SK-N-SH (cell line): ENCODE measurements around the gene ZNF334. TPM values are rescaled to one million over a fixed set of nuclear protein-coding genes. Genes with fewer than 3 reads are reported as not detected.

Source experiments
- CTCF ChIA-PET: fragments of 300-600, 350-600 bp; formaldehyde crosslinking; extraction: SDS; loops from one replicate; lab custom pipeline; 2021; lab: Yijun Ruan, JAX
- POLR2A ChIA-PET: fragments of 350-600 bp; sonication (Branson Sonifier 250); formaldehyde crosslinking; extraction: SDS; loops from one replicate; lab custom pipeline; 2020; ENCODE audit warnings: antibody characterized with exemption, inconsistent platforms; lab: Yijun Ruan, JAX
- DNase-seq: peaks from one replicate; pipeline ENCODE4 v3.0.0; 2012
- H2AFZ ChIP-seq: fragments of 200-600 bp; sonication (generic); 2 replicates; pipeline ENCODE4 v1.8.1; 2016; ENCODE audit warnings: antibody characterized with exemption, mild to moderate bottlenecking, low read depth
- H3F3A ChIP-seq: fragments of 200-600 bp; sonication (generic); replicated peaks from 2 replicates; pipeline ENCODE3; 2016; ENCODE audit warnings: antibody characterized with exemption, mild to moderate bottlenecking; ENCODE audit not compliant: insufficient read depth
- H3K27ac ChIP-seq, 2 experiments: fragments of 200-500 bp in 1 of 2; fragments of 200-600 bp in 1 of 2; sonication (Bioruptor generic) in 1 of 2; sonication (generic), shearing (Covaris generic) in 1 of 2; 2 replicates each; pipeline versions ENCODE4 v1.5.1 to v1.6.1; 2014 to 2016; ENCODE audit warnings: low read depth in 2 of 2, inconsistent platforms in 1 of 2, low read length in 1 of 2, mild to moderate bottlenecking in 1 of 2, mixed read lengths in 1 of 2
- H3K27me3 ChIP-seq: fragments of 200-600 bp; sonication (generic), shearing (Covaris generic); 2 replicates; pipeline ENCODE4 v1.6.1; 2016; ENCODE audit warnings: mixed run types; ENCODE audit not compliant: insufficient read depth
- H3K36me3 ChIP-seq, 2 experiments: fragments of 200-500 bp in 1 of 2; fragments of 200-600 bp in 1 of 2; sonication (Bioruptor generic) in 1 of 2; sonication (generic) in 1 of 2; replicated peaks in 1 of 2; 2 replicates each; pipeline versions ENCODE3 to v1.5.1; 2014 to 2016; ENCODE audit warnings: low read length in 1 of 2, mild to moderate bottlenecking in 1 of 2; ENCODE audit not compliant: insufficient read depth in 2 of 2, control insufficient read depth in 1 of 2
- H3K4me1 ChIP-seq, 2 experiments: fragments of 200-500 bp in 1 of 2; fragments of 200-600 bp in 1 of 2; sonication (Bioruptor generic) in 1 of 2; sonication (generic), shearing (Covaris generic) in 1 of 2; 2 replicates each; pipeline versions ENCODE4 v1.5.1 to v1.6.1; 2014 to 2016; ENCODE audit warnings: low read depth in 1 of 2, low read length in 1 of 2, mixed run types in 1 of 2; ENCODE audit not compliant: insufficient read depth in 2 of 2, control insufficient read depth in 1 of 2
- H3K4me2 ChIP-seq: fragments of 200-600 bp; sonication (generic), shearing (Covaris generic); 2 replicates; pipeline ENCODE4 v1.6.1; 2017; ENCODE audit warnings: mixed run types
- H3K4me3 ChIP-seq, 2 experiments: fragments of 200-500 bp in 1 of 2; fragments of 200-600 bp in 1 of 2; sonication (Bioruptor generic) in 1 of 2; sonication (generic), shearing (Covaris generic) in 1 of 2; 2 replicates each; pipeline versions ENCODE4 v1.5.1 to v1.8.1; 2014 to 2016; ENCODE audit warnings: low read depth in 2 of 2, inconsistent platforms in 1 of 2, low read length in 1 of 2, mild to moderate bottlenecking in 1 of 2, mixed read lengths in 1 of 2, moderate library complexity in 1 of 2
- H3K79me2 ChIP-seq: fragments of 200-600 bp; sonication (generic); 2 replicates; pipeline ENCODE4 v1.8.1; 2017; ENCODE audit warnings: mild to moderate bottlenecking; ENCODE audit not compliant: insufficient read depth
- H3K9ac ChIP-seq: fragments of 200-600 bp; sonication (generic); 2 replicates; pipeline ENCODE4 v1.6.1; 2017; ENCODE audit warnings: mixed run types
- H3K9me2 ChIP-seq: fragments of 200-600 bp; sonication (generic); 2 replicates; pipeline ENCODE4 v1.6.1; 2017; ENCODE audit warnings: mixed run types
- H3K9me3 ChIP-seq: fragments of 200-600 bp; sonication (generic); 2 replicates; pipeline ENCODE4 v1.6.1; 2017; ENCODE audit warnings: mixed run types, mild to moderate bottlenecking, moderate library complexity
- H4K20me1 ChIP-seq: fragments of 200-600 bp; sonication (generic); 2 replicates; pipeline ENCODE4 v1.6.1; 2017; ENCODE audit warnings: mild to moderate bottlenecking, mixed run types; ENCODE audit not compliant: insufficient read depth
- EP300 ChIP-seq, 2 experiments: IDR thresholded peaks; 2 replicates each; pipeline versions ENCODE4 v1.4.0 to v1.6.1; 2012; ENCODE audit warnings: borderline replicate concordance in 1 of 2, low read depth in 1 of 2, low read length in 1 of 2
- FOSL2 ChIP-seq: IDR thresholded peaks from 2 replicates; pipeline ENCODE4 v1.4.0; 2012; ENCODE audit warnings: low read depth, mild to moderate bottlenecking, moderate library complexity, borderline replicate concordance
- FOXJ3 ChIP-seq: sonication (generic); formaldehyde crosslinking; IDR thresholded peaks from 2 replicates; pipeline ENCODE4 v1.5.1; 2020; ENCODE audit warnings: mild to moderate bottlenecking, missing genetic modification reagents
- FOXM1 ChIP-seq: IDR thresholded peaks from 2 replicates; pipeline ENCODE4 v1.4.0; 2012; ENCODE audit warnings: low read depth, mild to moderate bottlenecking
- GABPA ChIP-seq: IDR thresholded peaks from 2 replicates; pipeline ENCODE4 v1.4.0; 2012; ENCODE audit warnings: low read depth, mild to moderate bottlenecking
- GATA2 ChIP-seq: sonication (generic); formaldehyde crosslinking; IDR thresholded peaks from 2 replicates; pipeline ENCODE4 v1.5.0; 2020; ENCODE audit warnings: mild to moderate bottlenecking, missing genetic modification reagents
- MEF2A ChIP-seq: IDR thresholded peaks from 2 replicates; pipeline ENCODE4 v1.4.0; 2012; ENCODE audit warnings: low read depth, borderline replicate concordance
- MXI1 ChIP-seq: IDR thresholded peaks from 2 replicates; pipeline ENCODE4 v1.6.1; 2012; ENCODE audit warnings: mild to moderate bottlenecking, low read depth, low read length, improper control_type of control experiment
- RCOR1 ChIP-seq: fragments of 150-350 bp; IDR thresholded peaks from 2 replicates; pipeline ENCODE4 v1.6.1; 2017; ENCODE audit warnings: antibody characterized with exemption, low read length
- RFX5 ChIP-seq: IDR thresholded peaks from 2 replicates; pipeline ENCODE4 v1.6.1; 2012; ENCODE audit warnings: mild to moderate bottlenecking, improper control_type of control experiment, low read length
- RXRA ChIP-seq: IDR thresholded peaks from 2 replicates; pipeline ENCODE4 v1.4.0; 2012; ENCODE audit warnings: low read depth, mild to moderate bottlenecking, borderline replicate concordance
- TAF1 ChIP-seq: IDR thresholded peaks from 2 replicates; pipeline ENCODE4 v1.6.1; 2012; ENCODE audit warnings: low read depth, mild to moderate bottlenecking, low read length, moderate library complexity, borderline replicate concordance
- TCF12 ChIP-seq: IDR thresholded peaks from 2 replicates; pipeline ENCODE4 v1.4.0; 2012
- TEAD4 ChIP-seq: IDR thresholded peaks from 2 replicates; pipeline ENCODE4 v1.4.0; 2012; ENCODE audit warnings: mild to moderate bottlenecking, borderline replicate concordance; ENCODE audit not compliant: insufficient read depth
- WGBS: methylation state at CpG from one replicate; pipeline ENCODE4 v1.1.6; 2017; ENCODE audit warnings: low lambda C conversion rate; 5-methylcytosine and 5-hydroxymethylcytosine counted together
- polyA plus RNA-seq, 3 experiments: library from polyadenylated mRNA; depleted of rRNA; stranded (reverse); fragments of >200 nt; gene quantifications; 2 replicates each; pipeline ENCODE4 v1.2.3, GENCODE V29; 2012
- TF ChIP-seq, protein P1 (sequence below): IDR thresholded peaks from 2 replicates; pipeline ENCODE4 v1.4.0; 2012; ENCODE audit warnings: low read depth, borderline replicate concordance
- TF ChIP-seq, protein P2 (sequence below): IDR thresholded peaks from 2 replicates; pipeline ENCODE4; 2012
- TF ChIP-seq, protein P3 (sequence below): fragments of 200-600 bp; sonication (generic); IDR thresholded peaks from 2 replicates; pipeline ENCODE4 v1.6.1; 2017; ENCODE audit warnings: antibody characterized with exemption, mild to moderate bottlenecking, moderate library complexity
- TF ChIP-seq, protein P4 (sequence below): IDR thresholded peaks from 2 replicates; pipeline ENCODE4 v1.4.0; 2012; ENCODE audit warnings: low read depth
- TF ChIP-seq, protein P5 (sequence below): IDR thresholded peaks from 2 replicates; pipeline ENCODE4 v1.4.0; 2012; ENCODE audit warnings: low read depth, borderline replicate concordance

Gene ZNF334
- polyA plus RNA-seq, 1 of the 3 experiments (the other 2 are of a cell fraction) = 4.5 TPM

DNA sequence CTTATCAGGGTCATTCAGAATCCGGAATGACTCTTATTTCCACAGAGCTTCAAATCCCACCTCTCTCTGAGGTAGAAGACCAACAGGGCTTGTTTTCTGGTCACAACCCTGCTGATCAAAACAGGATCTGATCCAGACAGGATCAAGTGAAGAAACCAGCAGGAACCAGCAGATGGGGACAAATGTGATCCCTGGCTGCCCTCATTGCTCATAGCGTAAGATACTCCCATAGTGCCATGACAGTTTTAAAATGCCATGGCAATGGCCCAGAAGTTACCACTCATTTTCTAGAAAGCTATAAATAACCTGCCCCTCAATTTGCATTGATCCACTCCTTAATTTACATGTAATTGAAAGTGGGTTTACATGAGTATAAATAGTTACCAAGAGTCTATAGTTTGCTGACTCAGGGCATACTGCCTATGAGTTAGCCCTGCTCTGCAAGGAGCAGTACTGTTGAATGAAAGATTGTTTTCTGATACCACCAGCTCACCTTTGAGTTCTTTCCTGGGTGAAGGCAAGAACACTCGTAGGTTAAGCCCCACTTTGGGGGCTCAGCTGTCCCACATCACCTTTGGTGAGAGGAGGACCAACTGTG lies 6.2 kb upstream of the ZNF334 start:
- no peaks in the 10 kb centered on the region for H3K79me2 ChIP-seq
- ChIA-PET CTCF (interaction anchor here (0.9 to 10.0 kb wide), 5 partner anchors 40 to 624 kb away, joined by 3 to 116 read pairs (median 5); partner anchors contain the start of gene TP53RK), POLR2A (no interaction called here)
- TF ChIP-seq, protein P1, sequence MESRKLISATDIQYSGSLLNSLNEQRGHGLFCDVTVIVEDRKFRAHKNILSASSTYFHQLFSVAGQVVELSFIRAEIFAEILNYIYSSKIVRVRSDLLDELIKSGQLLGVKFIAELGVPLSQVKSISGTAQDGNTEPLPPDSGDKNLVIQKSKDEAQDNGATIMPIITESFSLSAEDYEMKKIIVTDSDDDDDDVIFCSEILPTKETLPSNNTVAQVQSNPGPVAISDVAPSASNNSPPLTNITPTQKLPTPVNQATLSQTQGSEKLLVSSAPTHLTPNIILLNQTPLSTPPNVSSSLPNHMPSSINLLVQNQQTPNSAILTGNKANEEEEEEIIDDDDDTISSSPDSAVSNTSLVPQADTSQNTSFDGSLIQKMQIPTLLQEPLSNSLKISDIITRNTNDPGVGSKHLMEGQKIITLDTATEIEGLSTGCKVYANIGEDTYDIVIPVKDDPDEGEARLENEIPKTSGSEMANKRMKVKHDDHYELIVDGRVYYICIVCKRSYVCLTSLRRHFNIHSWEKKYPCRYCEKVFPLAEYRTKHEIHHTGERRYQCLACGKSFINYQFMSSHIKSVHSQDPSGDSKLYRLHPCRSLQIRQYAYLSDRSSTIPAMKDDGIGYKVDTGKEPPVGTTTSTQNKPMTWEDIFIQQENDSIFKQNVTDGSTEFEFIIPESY = no peak
- TF ChIP-seq RXRA = no peak
- no peak for TF ChIP-seq FOSL2
- TF ChIP-seq GABPA = no peak
- TF ChIP-seq, protein P2, sequence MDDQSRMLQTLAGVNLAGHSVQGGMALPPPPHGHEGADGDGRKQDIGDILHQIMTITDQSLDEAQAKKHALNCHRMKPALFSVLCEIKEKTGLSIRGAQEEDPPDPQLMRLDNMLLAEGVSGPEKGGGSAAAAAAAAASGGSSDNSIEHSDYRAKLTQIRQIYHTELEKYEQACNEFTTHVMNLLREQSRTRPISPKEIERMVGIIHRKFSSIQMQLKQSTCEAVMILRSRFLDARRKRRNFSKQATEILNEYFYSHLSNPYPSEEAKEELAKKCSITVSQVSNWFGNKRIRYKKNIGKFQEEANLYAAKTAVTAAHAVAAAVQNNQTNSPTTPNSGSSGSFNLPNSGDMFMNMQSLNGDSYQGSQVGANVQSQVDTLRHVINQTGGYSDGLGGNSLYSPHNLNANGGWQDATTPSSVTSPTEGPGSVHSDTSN = no peak
- TF ChIP-seq FOXJ3 (CRISPR knock-in tag) = no peak
- TF ChIP-seq MXI1 = no peak
- no peak for TF ChIP-seq GATA2 (CRISPR knock-in tag)
- TF ChIP-seq TAF1 = no peak
- TF ChIP-seq, protein P3, sequence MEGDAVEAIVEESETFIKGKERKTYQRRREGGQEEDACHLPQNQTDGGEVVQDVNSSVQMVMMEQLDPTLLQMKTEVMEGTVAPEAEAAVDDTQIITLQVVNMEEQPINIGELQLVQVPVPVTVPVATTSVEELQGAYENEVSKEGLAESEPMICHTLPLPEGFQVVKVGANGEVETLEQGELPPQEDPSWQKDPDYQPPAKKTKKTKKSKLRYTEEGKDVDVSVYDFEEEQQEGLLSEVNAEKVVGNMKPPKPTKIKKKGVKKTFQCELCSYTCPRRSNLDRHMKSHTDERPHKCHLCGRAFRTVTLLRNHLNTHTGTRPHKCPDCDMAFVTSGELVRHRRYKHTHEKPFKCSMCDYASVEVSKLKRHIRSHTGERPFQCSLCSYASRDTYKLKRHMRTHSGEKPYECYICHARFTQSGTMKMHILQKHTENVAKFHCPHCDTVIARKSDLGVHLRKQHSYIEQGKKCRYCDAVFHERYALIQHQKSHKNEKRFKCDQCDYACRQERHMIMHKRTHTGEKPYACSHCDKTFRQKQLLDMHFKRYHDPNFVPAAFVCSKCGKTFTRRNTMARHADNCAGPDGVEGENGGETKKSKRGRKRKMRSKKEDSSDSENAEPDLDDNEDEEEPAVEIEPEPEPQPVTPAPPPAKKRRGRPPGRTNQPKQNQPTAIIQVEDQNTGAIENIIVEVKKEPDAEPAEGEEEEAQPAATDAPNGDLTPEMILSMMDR = no peak
- no peak for TF ChIP-seq MEF2A
- TF ChIP-seq TCF12 = no peak
- no peak for TF ChIP-seq TEAD4
- TF ChIP-seq FOXM1 = no peak
- TF ChIP-seq RFX5 = no peak
- TF ChIP-seq, protein P4, sequence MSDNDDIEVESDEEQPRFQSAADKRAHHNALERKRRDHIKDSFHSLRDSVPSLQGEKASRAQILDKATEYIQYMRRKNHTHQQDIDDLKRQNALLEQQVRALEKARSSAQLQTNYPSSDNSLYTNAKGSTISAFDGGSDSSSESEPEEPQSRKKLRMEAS = no peak
- no peak for TF ChIP-seq RCOR1
- TF ChIP-seq, protein P5, sequence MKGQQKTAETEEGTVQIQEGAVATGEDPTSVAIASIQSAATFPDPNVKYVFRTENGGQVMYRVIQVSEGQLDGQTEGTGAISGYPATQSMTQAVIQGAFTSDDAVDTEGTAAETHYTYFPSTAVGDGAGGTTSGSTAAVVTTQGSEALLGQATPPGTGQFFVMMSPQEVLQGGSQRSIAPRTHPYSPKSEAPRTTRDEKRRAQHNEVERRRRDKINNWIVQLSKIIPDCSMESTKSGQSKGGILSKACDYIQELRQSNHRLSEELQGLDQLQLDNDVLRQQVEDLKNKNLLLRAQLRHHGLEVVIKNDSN = no peak
- no peak for TF ChIP-seq EP300 (IDR thresholded peaks at IDR 0.05; ENCODE audit: borderline replicate concordance in 1 of 2, low read depth in 1 of 2, low read length in 1 of 2)
- no peaks in the 10 kb centered on the region for H3K4me1 ChIP-seq
- no peaks in the 10 kb centered on the region for H4K20me1 ChIP-seq
- H3K27ac ChIP-seq = no peak overlapping the region
- no peaks in the 10 kb centered on the region for H3K36me3 ChIP-seq
- H3K9me3 ChIP-seq = no peaks in the 10 kb centered on the region
- WGBS = 35% methylated on average over 3 of the region's 3 CpGs
- no peaks in the 10 kb centered on the region for H3F3A ChIP-seq
- no peak overlapping the region for H3K9ac ChIP-seq
- no peaks in the 10 kb centered on the region for H3K27me3 ChIP-seq
- no peaks in the 10 kb centered on the region for H3K9me2 ChIP-seq
- H2AFZ ChIP-seq = no peak overlapping the region
- H3K4me2 ChIP-seq = no peak overlapping the region
- DNase-seq = no peak
- no peak overlapping the region for H3K4me3 ChIP-seq
